A673 (cell line): ENCODE measurements around the gene ARTN. TPM values are rescaled to one million over a fixed set of nuclear protein-coding genes. Genes with fewer than 3 reads are reported as not detected.
A peak's percentile ranks its signal among the peaks of the same experiment; 100 is the strongest.

Source experiments
- BruUV-seq: library from RNA; stranded (reverse); fragments of 400-500 nt; replicated peaks from 2 replicates; lab custom pipeline; 2021; lab: Mats Ljungman, UMichigan
- CTCF ChIA-PET: fragments of 300-600 bp; sonication (Branson Sonifier 250); formaldehyde crosslinking; loops from one replicate; lab custom pipeline; 2022; ENCODE audit warnings: antibody characterized with exemption; lab: Charles Lee
- POLR2A ChIA-PET: fragments of 300-600 bp; sonication (Branson Sonifier 250); formaldehyde crosslinking; loops from one replicate; lab custom pipeline; 2022; ENCODE audit warnings: antibody characterized with exemption; ENCODE audit not compliant: low non-redundant PET; lab: Charles Lee
- DNase-seq: peaks from one replicate; pipeline ENCODE4 v3.0.0-alpha.2; 2015; ENCODE audit warnings: low spot score
- H3K27ac ChIP-seq: fragments of 200-600 bp; sonication (generic); 2 replicates; pipeline ENCODE4 v1.5.1; 2016; ENCODE audit warnings: mixed run types, low read depth, mild to moderate bottlenecking, mixed read lengths, antibody characterized with exemption, low read length; ENCODE audit not compliant: poor library complexity, severe bottlenecking
- H3K27me3 ChIP-seq: fragments of 200-600 bp; sonication (generic); replicated peaks from 2 replicates; pipeline ENCODE4 v1.6.1; 2017; ENCODE audit warnings: mixed run types, low read depth, mild to moderate bottlenecking, mixed read lengths, antibody characterized with exemption, low read length; ENCODE audit not compliant: insufficient read depth, poor library complexity
- H3K36me3 ChIP-seq: fragments of 200-600 bp; sonication (generic); 2 replicates; pipeline ENCODE4 v1.6.1; 2016; ENCODE audit warnings: mixed run types, mild to moderate bottlenecking, mixed read lengths, antibody characterized with exemption, low read length; ENCODE audit not compliant: insufficient read depth, poor library complexity, severe bottlenecking
- H3K4me1 ChIP-seq: fragments of 200-600 bp; sonication (generic); 2 replicates; pipeline ENCODE4 v1.6.1; 2017; ENCODE audit warnings: mixed run types, mild to moderate bottlenecking, mixed read lengths, antibody characterized with exemption, low read length; ENCODE audit not compliant: insufficient read depth, poor library complexity, severe bottlenecking
- H3K4me3 ChIP-seq: fragments of 200-600 bp; sonication (generic); 2 replicates; pipeline ENCODE4 v1.5.1; 2016; ENCODE audit warnings: low read depth, mixed run types, mild to moderate bottlenecking, mixed read lengths, low read length; ENCODE audit not compliant: poor library complexity, severe bottlenecking
- H3K9me3 ChIP-seq: fragments of 200-600 bp; sonication (generic); 2 replicates; pipeline ENCODE4 v1.6.1; 2016; ENCODE audit warnings: mixed run types, low read depth, mild to moderate bottlenecking, mixed read lengths, antibody characterized with exemption, low read length; ENCODE audit not compliant: poor library complexity, severe bottlenecking
- CTCF ChIP-seq: fragments of 300-800, 200-600 bp; sonication (generic); conservative IDR thresholded peaks from 2 replicates; pipeline ENCODE4 v1.5.1; 2017; ENCODE audit warnings: low read depth, mild to moderate bottlenecking, antibody characterized with exemption, low read length, moderate library complexity, mixed read lengths
- EZH2 ChIP-seq: fragments of 200-600 bp; sonication (generic); IDR thresholded peaks from 2 replicates; pipeline ENCODE4 v1.6.1; 2017; ENCODE audit warnings: borderline replicate concordance, low read depth, mild to moderate bottlenecking, mixed read lengths, antibody characterized with exemption, low read length; ENCODE audit not compliant: poor library complexity, severe bottlenecking
- intact Hi-C: fragments of 100-400 bp; cut with micrococcal nuclease; formaldehyde crosslinking; loops from one replicate; pipeline ENCODE4 v1.10.0; 2022; ENCODE audit not compliant: unreplicated experiment
- total RNA-seq: library from RNA; stranded (reverse); gene quantifications from 2 replicates; pipeline ENCODE4 v1.2.3, GENCODE V29; 2021

ARTN gene
- total RNA-seq, 1 experiment from 2014 or later, result 28.1 TPM

GRCh38 chr1:43975249-43975961, 41.8 kb downstream of the ARTN start:
- H3K9me3 ChIP-seq, result no peaks in the 10 kb centered on the region
- DNase-seq, result no peak
- no peaks in the 10 kb centered on the region for H3K27me3 ChIP-seq
- intact Hi-C loops, result no loop called here
- ChIA-PET CTCF (interaction anchor here (0.5 kb wide), 1 partner anchor 13 kb away, joined by 3 read pairs; no protein-coding TSS in a partner anchor), POLR2A (interaction anchor here (0.6 kb wide), 1 partner anchor 514 kb away, joined by 3 read pairs; no protein-coding TSS in a partner anchor)
- H3K4me3 ChIP-seq, result peak overlapping the region; percentile 88
- peaks cover 18% of the 10 kb centered on the region for H3K36me3 ChIP-seq
- TSS peak; percentile 26 for BruUV-seq
- H3K4me1 ChIP-seq, result peaks cover 27% of the 10 kb centered on the region
- peak overlapping the region; percentile 90 for H3K27ac ChIP-seq
- no peak for TF ChIP-seq CTCF
- no peak for TF ChIP-seq EZH2

GRCh38 chr1:43976045-43976444, 42.4 kb downstream of the ARTN start:
- no peaks in the 10 kb centered on the region for H3K9me3 ChIP-seq
- ChIA-PET CTCF (no interaction called here), POLR2A (interaction anchor here (0.6 kb wide), 1 partner anchor 515 kb away, joined by 3 read pairs; no protein-coding TSS in a partner anchor)
- TF ChIP-seq EZH2, result no peak
- TF ChIP-seq CTCF, result no peak
- H3K4me3 ChIP-seq, result peak overlapping the region; percentile 88
- no peak for DNase-seq
- peaks cover 27% of the 10 kb centered on the region for H3K4me1 ChIP-seq
- intact Hi-C loops, result no loop called here
- peaks cover 19% of the 10 kb centered on the region for H3K36me3 ChIP-seq
- H3K27me3 ChIP-seq, result no peaks in the 10 kb centered on the region
- BruUV-seq, result no TSS peak
- H3K27ac ChIP-seq, result no peak overlapping the region

- POLR2A ChIA-PET, result no interaction called here
- intact Hi-C loops, result no loop called here
- Histone ChIP-seq H3K36me3 (peaks cover 26% of the 10 kb centered on the region), H3K9me3 (no peaks in the 10 kb centered on the region), H3K27me3 (no peaks in the 10 kb centered on the region), H3K27ac (no peak overlapping the region), H3K4me3 (no peak overlapping the region), H3K4me1 (peaks cover 27% of the 10 kb centered on the region)
- TF ChIP-seq CTCF (no peak), EZH2 (no peak)
- DNase-seq, result no peak
- BruUV-seq, result no TSS peak
- CTCF ChIA-PET, result no interaction called here
These were observed 43.3 kb downstream of the ARTN start for GRCh38 chr1:43976890-43977289.
